Measurements from ENCODE around the gene ASPHD1. TPM values are rescaled to one million over a fixed set of nuclear protein-coding genes. Genes with fewer than 3 reads are reported as not detected.
"Not testable (repeated sequence)": the region's sequence is repeated elsewhere in the genome, so short reads cannot be mapped to it uniquely, and the experiment has no call there.

Gene ASPHD1
- total and polyA plus RNA-seq, 10 donors = 0.28 to 1.6 (median 0.77) TPM; not detected in 4

DNA sequence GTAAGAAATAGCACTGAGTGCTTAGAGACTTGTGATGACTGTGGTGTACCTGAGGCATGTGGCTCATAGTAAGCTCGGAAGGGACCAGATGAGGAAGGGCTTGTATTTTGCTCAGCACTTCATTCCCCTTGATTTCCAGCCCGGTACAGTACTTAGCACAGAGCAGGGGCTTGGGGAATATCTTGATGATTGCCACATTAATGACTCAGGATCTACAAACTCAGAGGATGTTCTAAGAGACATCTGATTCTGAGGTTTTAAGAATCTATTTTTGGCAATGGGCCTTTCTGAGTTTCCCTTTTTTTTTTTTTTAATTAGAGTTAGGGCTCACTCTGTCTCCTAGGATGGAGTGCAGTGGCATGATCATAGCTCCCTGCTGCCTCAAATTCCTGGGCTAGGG is 9.1 kb downstream of the ASPHD1 start:
- Histone ChIP-seq H3K4me1 (no peaks in the 10 kb centered on the region), H3K9me3 (no peaks in the 10 kb centered on the region), H3K36me3 (peaks cover 0 to 47% (median 8%) of the 10 kb centered on the region in 6 donors), H3K27ac (no peak overlapping the region), H3K4me3 (no peak overlapping the region), H3K27me3 (replicated peaks in 1 of 7) (no peaks in the 10 kb centered on the region)
- intact Hi-C loops (cut with DNase I; ENCODE audit: low total_unique reads) = no loop called here
- WGBS, 5 donors = 53 to 74% (median 64%) methylated on average over 2 of the region's 2 CpGs
- TF ChIP-seq POLR2A (IDR thresholded peaks at IDR 0.05) (no peak), CTCF (IDR thresholded peaks at IDR 0.05 in 8 of 11, conservative IDR thresholded peaks at IDR 0.05 in 3 of 11) (no peak), POLR2AphosphoS5 (IDR thresholded peaks at IDR 0.05) (no peak)
- DNase-seq = no peak

DNA sequence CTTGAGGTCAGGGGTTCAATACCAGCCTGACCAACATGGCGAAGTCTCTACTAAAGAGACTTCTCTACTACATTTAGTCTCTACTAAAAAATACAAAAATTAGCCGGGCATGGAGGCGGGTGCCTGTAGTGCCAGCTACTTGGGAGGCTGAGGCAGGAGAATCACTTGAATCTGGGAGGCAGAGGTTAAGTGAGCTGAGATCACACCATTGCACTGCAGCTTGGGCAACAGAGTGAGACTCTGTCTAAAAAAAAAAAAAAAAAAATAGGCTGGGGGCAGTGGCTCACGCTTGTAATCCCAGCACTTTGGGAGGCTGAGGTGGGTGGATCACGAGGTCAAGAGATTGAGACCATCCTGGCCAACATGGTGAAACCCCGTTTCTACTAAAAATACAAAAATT is 9.6 kb downstream of the ASPHD1 start:
- DNase-seq; H3K4me3 ChIP-seq; H3K4me1 ChIP-seq; H3K9me3 ChIP-seq; H3K27ac ChIP-seq; intact Hi-C loops (cut with DNase I; ENCODE audit: low total_unique reads); H3K27me3 ChIP-seq (replicated peaks in 1 of 7): not testable (repeated sequence)
- WGBS, 5 donors = 76 to 98% (median 83%) methylated on average over 4 to 6 of the region's 6 CpGs
- H3K36me3 ChIP-seq = peaks cover 0 to 52% (median 8%) of the 10 kb centered on the region in 6 donors

GRCh38 chr16:29910819-29911675 is 10.8 kb downstream of the ASPHD1 start:
- Histone ChIP-seq H3K9me3 (no peaks in the 10 kb centered on the region), H3K4me1 (no peaks in the 10 kb centered on the region), H3K27ac (no peak overlapping the region), H3K4me3 (no peak overlapping the region), H3K27me3 (replicated peaks in 1 of 7) (no peaks in the 10 kb centered on the region), H3K36me3 (peaks cover 0 to 64% (median 8%) of the 10 kb centered on the region in 6 donors)
- WGBS, 5 donors = 87 to 96% (median 90%) methylated on average over 13 to 20 of the region's 20 CpGs
- TF ChIP-seq POLR2A (IDR thresholded peaks at IDR 0.05) = no peak
- peak in 1 of 3 donors; percentile 35 for TF ChIP-seq POLR2AphosphoS5 (IDR thresholded peaks at IDR 0.05)
- intact Hi-C loops (cut with DNase I; ENCODE audit: low total_unique reads) = no loop called here
- DNase-seq = peak; percentile 47

- Histone ChIP-seq H3K36me3 (peaks cover 0 to 64% (median 8%) of the 10 kb centered on the region in 6 donors), H3K4me3 (no peak overlapping the region), H3K27ac (no peak overlapping the region), H3K4me1 (no peaks in the 10 kb centered on the region), H3K27me3 (replicated peaks in 1 of 7) (no peaks in the 10 kb centered on the region), H3K9me3 (no peaks in the 10 kb centered on the region)
- TF ChIP-seq POLR2A (IDR thresholded peaks at IDR 0.05) = no peak
- peak in 1 of 3 donors; percentile 48 for TF ChIP-seq POLR2AphosphoS5 (IDR thresholded peaks at IDR 0.05)
- no peak for TF ChIP-seq CTCF (IDR thresholded peaks at IDR 0.05 in 8 of 11, conservative IDR thresholded peaks at IDR 0.05 in 3 of 11)
- WGBS, 5 donors = 83 to 94% (median 91%) methylated on average over 15 of the region's 15 CpGs
- DNase-seq = peak; percentile 58
- intact Hi-C loops (cut with DNase I; ENCODE audit: low total_unique reads) = no loop called here
These were observed 11.4 kb downstream of the ASPHD1 start for GRCh38 chr16:29911676-29912010.

GRCh38 chr16:29912087-29912486 is 11.8 kb downstream of the ASPHD1 start:
- peaks cover 0 to 64% (median 6%) of the 10 kb centered on the region in 6 donors for H3K36me3 ChIP-seq
- no peaks in the 10 kb centered on the region for H3K9me3 ChIP-seq
- peak; percentile 51 for DNase-seq
- H3K27me3 ChIP-seq (replicated peaks in 1 of 7) = no peaks in the 10 kb centered on the region
- intact Hi-C loops (cut with DNase I; ENCODE audit: low total_unique reads) = no loop called here
- no peaks in the 10 kb centered on the region for H3K4me1 ChIP-seq
- H3K4me3 ChIP-seq = no peak overlapping the region
- no peak overlapping the region for H3K27ac ChIP-seq
- 76 to 90% (median 87%) methylated on average over 11 of the region's 11 CpGs for WGBS, 5 donors
- TF ChIP-seq POLR2AphosphoS5 (IDR thresholded peaks at IDR 0.05) = peak in 1 of 3 donors; percentile 54
- no peak for TF ChIP-seq POLR2A (IDR thresholded peaks at IDR 0.05)

Measured in spleen (tissue), 11 donors.